Peyer's patch (tissue), 4 donors: Measurements from ENCODE around the gene CD46. TPM values are rescaled to one million over a fixed set of nuclear protein-coding genes. Genes with fewer than 3 reads are reported as not detected.

Experiments
- DNase-seq, 3 donors: peaks; one replicate each; pipeline ENCODE4 v3.0.0-alpha.2; 2017 to 2019
- H3K27ac ChIP-seq, 4 donors: fragments of 200-600 bp; sonication (generic); one replicate each; pipeline ENCODE4 v1.5.1; 2016 to 2019
- H3K27me3 ChIP-seq, 2 donors: fragments of 200-600 bp; sonication (generic); one replicate each; pipeline ENCODE4 v1.5.1; 2019
- H3K36me3 ChIP-seq, 3 donors: fragments of 200-600 bp; sonication (generic); one replicate each; pipeline ENCODE4 v1.5.1; 2016 to 2019
- H3K4me1 ChIP-seq, 4 donors: fragments of 200-600 bp; sonication (generic); one replicate each; pipeline ENCODE4 v1.5.1; 2016 to 2019
- H3K4me3 ChIP-seq, 4 donors: fragments of 200-600 bp; sonication (generic); 1 replicate in 3 of 4; 2 replicates in 1 of 4; pipeline ENCODE4 v1.5.1; 2016 to 2019; ENCODE audit warnings: mild to moderate bottlenecking in 1 of 4
- H3K9me3 ChIP-seq, 4 donors: fragments of 200-600 bp; sonication (generic); one replicate each; pipeline ENCODE4 v1.5.1; 2016 to 2019; ENCODE audit warnings: mild to moderate bottlenecking in 1 of 4
- POLR2A ChIP-seq, 2 donors: fragments of 450-650 bp; IDR thresholded peaks; one replicate each; pipeline ENCODE4 v1.5.1; 2017; ENCODE audit warnings: antibody characterized with exemption in 2 of 2, mild to moderate bottlenecking in 2 of 2, moderate library complexity in 2 of 2
- total RNA-seq, 4 donors: library from RNA; depleted of rRNA; stranded (reverse); fragments of >200 nt; gene quantifications; one replicate each; pipeline ENCODE4 v1.1.0, GENCODE V29; 2016
- TF ChIP-seq, protein P1 (sequence below), 6 experiments: fragments of 450-650 bp in 4 of 6; fragments of 200-600 bp in 2 of 6; sonication (generic) in 1 of 6; IDR thresholded peaks; one replicate each; pipeline ENCODE4 v1.5.1; 2017 to 2019; ENCODE audit warnings: antibody characterized with exemption in 6 of 6, mild to moderate bottlenecking in 3 of 6, moderate library complexity in 1 of 6

Gene CD46
- total RNA-seq, 4 donors from 2014 or later, result 102 to 204 (median 176) TPM

DNA sequence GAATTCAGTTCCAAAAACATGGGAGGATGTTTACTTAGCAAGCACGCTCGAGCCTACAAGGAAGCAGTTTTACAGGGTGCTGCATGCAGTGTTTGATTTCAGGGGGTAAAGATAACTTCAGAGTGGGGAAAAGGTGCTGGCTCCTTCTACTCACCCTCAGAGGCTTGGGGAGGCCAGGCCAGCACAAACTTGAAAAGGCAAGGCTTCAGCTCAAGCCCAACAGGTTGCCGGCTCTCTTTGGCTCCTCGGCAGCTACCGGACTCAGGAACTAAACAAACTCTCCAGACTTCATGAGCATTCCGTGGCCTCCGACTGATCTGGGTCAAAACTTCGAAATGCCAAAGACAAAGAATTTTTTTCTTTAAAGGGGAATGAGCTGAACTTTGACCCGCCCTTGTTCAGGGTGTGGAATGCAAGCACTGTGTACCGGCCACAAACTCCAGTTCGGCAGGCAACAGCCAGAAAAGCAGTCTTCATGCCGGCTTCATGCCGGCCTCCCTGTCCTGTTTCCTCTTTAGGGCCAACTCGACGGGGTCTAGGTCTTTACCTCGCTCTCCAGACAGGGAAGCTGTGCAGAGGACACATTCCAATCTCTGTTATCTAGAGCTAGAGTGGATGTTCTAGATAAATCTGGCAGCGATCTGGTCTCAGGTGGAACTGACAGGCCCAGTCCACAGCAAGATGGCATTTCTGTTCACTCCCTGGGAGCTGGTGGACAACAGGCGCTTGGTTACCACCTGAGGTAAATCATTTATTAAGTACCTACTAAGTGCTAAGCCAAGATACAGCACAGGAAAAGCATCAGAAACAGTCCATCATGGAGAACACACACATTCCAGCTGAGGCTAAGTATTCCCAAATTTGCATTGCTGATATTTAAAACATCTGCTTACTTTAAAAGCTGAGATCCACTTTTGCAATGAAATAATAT, 75.0 kb downstream of the CD46 start:
- Histone ChIP-seq H3K4me3 (peak overlapping the region; percentile 4 to 52 (median 38)), H3K4me1 (peaks cover 0 to 75% (median 33%) of the 10 kb centered on the region in 4 donors), H3K9me3 (no peaks in the 10 kb centered on the region), H3K36me3 (no peaks in the 10 kb centered on the region), H3K27me3 (no peaks in the 10 kb centered on the region), H3K27ac (peak overlapping the region; percentile 93 to 99 (median 96))
- DNase-seq, result peak in 2 of 3 donors; percentile 73 to 82
- TF ChIP-seq, protein P1, sequence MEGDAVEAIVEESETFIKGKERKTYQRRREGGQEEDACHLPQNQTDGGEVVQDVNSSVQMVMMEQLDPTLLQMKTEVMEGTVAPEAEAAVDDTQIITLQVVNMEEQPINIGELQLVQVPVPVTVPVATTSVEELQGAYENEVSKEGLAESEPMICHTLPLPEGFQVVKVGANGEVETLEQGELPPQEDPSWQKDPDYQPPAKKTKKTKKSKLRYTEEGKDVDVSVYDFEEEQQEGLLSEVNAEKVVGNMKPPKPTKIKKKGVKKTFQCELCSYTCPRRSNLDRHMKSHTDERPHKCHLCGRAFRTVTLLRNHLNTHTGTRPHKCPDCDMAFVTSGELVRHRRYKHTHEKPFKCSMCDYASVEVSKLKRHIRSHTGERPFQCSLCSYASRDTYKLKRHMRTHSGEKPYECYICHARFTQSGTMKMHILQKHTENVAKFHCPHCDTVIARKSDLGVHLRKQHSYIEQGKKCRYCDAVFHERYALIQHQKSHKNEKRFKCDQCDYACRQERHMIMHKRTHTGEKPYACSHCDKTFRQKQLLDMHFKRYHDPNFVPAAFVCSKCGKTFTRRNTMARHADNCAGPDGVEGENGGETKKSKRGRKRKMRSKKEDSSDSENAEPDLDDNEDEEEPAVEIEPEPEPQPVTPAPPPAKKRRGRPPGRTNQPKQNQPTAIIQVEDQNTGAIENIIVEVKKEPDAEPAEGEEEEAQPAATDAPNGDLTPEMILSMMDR (IDR thresholded peaks at IDR 0.05), result no peak
- TF ChIP-seq POLR2A (IDR thresholded peaks at IDR 0.05), result peak in 1 of 2 donors; percentile 38

DNA sequence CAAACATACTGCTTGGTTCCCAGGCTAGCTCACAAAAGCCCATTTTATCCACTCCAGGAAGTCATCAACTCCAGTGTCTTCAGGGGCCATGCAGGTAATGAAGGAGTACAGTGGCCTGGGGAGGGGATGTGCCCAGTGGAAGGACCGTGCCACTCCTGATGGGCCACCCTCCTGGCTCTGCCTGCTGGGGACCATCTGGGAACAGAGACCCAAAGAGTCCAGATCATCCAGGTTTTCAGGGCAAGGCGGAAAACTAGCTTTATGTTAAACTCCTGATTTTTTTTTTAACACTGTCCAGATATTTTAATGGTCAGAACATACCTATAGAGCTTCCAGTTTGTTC, 75.6 kb downstream of the CD46 start:
- H3K27ac ChIP-seq, result peak overlapping the region; percentile 93 to 99 (median 96)
- no peaks in the 10 kb centered on the region for H3K9me3 ChIP-seq
- no peaks in the 10 kb centered on the region for H3K36me3 ChIP-seq
- no peak overlapping the region for H3K4me3 ChIP-seq
- peaks cover 0 to 75% (median 38%) of the 10 kb centered on the region in 4 donors for H3K4me1 ChIP-seq
- peak in 1 of 3 donors; percentile 37 for DNase-seq
- TF ChIP-seq, protein P1 (IDR thresholded peaks at IDR 0.05), result no peak
- TF ChIP-seq POLR2A (IDR thresholded peaks at IDR 0.05), result no peak
- no peaks in the 10 kb centered on the region for H3K27me3 ChIP-seq

DNA sequence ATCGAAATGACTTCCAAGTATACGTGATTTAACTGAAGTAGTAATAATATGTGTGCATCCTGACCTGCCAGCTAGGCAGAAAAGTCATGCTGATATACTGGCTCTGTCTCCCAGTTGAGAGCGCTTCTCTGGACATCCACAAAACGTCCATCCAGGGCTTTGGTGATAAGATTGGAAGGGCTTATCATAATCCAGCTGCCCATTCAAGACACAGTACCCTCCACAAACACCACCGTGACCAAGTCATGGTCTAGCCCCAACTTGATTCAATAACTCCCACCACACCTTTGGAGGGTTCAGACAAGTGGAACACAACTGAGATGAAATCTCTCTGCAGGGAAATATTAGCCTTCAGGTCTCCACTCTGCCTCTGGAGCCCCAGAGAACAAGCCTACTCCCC, 76.2 kb downstream of the CD46 start:
- Histone ChIP-seq H3K4me3 (no peak overlapping the region), H3K27ac (peak overlapping the region; percentile 3 to 94 (median 42)), H3K4me1 (peaks cover 0 to 79% (median 40%) of the 10 kb centered on the region in 4 donors), H3K9me3 (no peaks in the 10 kb centered on the region), H3K27me3 (no peaks in the 10 kb centered on the region), H3K36me3 (no peaks in the 10 kb centered on the region)
- TF ChIP-seq, protein P1 (IDR thresholded peaks at IDR 0.05), result no peak
- peak in 1 of 3 donors; percentile 28 for DNase-seq

DNA sequence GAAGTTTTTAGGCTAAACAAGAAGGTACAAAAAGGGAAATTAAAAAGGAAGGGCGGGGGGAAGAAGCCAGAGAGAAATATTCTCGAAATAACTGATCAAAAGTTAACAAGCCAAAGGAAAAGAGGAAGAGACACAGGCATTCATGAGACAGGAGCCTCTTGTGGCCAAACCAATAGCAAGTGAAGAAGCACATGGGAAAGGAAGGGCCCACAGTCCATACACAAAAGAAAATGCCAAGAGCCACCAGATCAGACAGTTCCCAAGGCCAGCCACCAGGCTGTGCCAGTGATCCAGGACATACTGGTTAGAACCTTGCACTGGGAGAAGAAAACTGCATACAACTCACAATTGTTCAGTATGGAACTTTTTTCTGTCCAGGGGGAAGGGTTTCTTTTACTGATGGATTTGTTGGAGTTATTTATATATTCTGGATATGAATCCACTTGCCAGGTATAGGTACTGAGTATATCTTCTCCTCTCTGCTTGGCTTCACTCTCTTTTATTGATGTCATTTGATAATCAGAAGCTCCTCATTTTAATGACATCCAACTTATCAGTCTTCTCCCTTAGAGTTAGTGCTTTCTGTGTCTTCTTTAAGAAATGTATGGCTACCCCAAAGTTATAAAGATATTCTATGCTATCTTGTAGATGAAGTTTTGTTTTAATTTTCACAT, 76.8 kb downstream of the CD46 start:
- TF ChIP-seq POLR2A (IDR thresholded peaks at IDR 0.05), result no peak
- TF ChIP-seq, protein P1 (IDR thresholded peaks at IDR 0.05), result peak; percentile 59 to 98 (median 90)

DNA sequence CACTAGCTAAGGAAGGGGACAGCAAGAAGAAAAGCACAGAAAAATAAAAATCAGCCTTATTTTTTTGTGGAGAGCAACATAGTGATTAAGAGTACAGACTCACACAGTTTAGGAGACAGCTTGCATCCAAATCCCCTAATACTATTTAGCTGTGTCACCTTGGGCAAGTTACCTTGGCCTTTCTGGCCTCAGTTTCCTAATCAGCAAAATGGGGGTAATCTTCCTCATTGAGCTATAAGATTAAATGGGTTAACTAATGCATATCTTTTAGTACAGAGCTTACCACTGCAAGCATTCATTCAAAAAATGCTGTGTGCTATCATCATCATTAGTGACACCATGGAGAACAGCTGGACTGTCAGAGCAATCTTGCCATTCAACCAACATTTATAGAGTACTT, 77.7 kb downstream of the CD46 start:
- H3K4me1 ChIP-seq, result peaks cover 0 to 73% (median 35%) of the 10 kb centered on the region in 4 donors
- TF ChIP-seq, protein P1 (IDR thresholded peaks at IDR 0.05), result no peak
- no peak for TF ChIP-seq POLR2A (IDR thresholded peaks at IDR 0.05)
- H3K27me3 ChIP-seq, result no peaks in the 10 kb centered on the region
- H3K9me3 ChIP-seq, result no peaks in the 10 kb centered on the region
- DNase-seq, result no peak
- H3K4me3 ChIP-seq, result no peak overlapping the region
- H3K36me3 ChIP-seq, result no peaks in the 10 kb centered on the region
- no peak overlapping the region for H3K27ac ChIP-seq

More for the DNA sequence above, 76.8 kb downstream of the CD46 start:
- peak; percentile 62 to 91 (median 83) for DNase-seq
- H3K4me1 ChIP-seq, result peaks cover 0 to 79% (median 40%) of the 10 kb centered on the region in 4 donors
- H3K27me3 ChIP-seq, result no peaks in the 10 kb centered on the region
- no peaks in the 10 kb centered on the region for H3K9me3 ChIP-seq
- H3K27ac ChIP-seq, result peak overlapping the region; percentile 3 to 94 (median 42)
- no peak overlapping the region for H3K4me3 ChIP-seq
- H3K36me3 ChIP-seq, result no peaks in the 10 kb centered on the region
